ELF-1 (cell line): ENCODE data around the gene C11orf24.

ENCODE experiments used
- DNase-seq: peaks from one replicate; pipeline ENCODE4 v3.0.0-alpha.2; 2016; ENCODE audit warnings: low read depth, low spot score

The C11orf24 gene

DNA sequence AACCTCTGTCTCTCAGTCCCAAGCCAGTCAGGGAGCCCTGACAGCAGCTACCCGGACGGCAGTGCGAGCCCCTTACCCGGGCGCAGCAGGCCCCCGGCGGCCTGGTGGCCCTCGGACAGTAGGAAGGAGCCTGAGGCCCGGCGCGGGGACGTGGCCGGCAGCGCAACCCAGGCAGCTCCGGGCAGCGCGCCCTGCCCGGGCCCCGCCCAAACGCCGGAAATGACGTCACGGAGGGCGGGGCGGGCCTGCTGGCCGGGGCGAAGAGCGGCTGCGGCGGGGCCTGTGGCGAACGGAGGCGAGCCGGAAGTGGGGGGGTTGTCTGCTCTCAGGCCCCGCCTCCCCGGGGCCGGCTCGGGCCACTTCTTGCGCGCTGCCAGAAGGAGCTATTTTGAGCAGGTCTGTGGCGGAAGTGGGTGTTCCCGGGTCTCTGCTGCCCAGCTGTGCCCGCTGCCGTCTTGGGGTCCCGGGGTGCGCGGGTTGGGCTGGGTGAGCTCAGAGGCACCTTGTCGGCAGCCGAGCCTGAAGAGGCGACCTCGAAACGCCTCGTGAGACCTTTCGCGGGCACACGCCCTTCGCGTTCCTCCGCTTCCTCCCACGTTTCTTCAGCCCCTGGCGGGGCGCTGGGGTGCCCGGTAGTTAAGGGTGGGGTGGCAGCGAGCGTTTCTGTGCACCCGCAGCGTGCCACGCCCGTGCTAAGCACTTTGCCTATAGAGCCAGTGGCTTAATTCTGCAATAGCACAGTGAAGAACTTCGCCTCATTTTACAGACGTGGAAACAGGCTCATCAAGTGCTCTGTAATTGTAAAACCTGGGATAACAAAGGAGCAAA lies at the start of gene C11orf24:
TSS of gene C11orf24 (minus strand) at position 193 of the 828 bp plus-strand sequence. CDS start 8,206 bp downstream, outside the sequence.
- peak; percentile 98 for DNase-seq

DNA sequence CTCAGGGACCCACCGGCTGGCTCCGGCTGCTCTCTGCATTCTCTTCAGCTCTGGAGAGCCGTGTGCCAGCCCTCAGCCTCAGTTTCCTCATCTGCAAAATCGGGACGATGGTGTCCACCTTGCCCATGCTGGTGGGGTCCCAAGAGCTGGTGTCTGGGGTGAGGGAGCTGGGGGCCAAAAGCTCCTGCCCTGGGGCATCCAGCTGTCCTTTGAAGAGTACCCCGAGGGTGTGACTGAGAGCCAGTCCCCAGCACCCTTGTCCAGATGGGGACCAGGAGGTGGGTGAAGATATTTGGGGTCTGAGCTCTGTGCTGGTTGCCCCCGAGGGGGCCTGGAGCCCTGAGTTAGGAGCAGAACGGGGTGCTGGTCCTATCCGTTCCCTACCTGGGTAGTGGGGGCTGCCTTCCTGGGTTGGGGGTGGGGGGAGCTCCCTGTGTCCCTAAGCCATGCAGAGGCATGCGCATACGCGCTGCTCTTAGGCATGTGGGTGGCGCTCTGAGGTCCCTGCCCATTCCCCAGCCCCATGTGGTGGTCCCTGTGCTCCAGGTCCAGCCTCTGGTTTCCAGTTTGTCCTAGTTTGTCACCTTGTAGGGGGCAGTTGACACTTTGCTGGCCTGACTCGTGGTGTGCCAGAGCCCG lies 45.5 kb upstream of the C11orf24 start:
- DNase-seq, result no peak

DNA sequence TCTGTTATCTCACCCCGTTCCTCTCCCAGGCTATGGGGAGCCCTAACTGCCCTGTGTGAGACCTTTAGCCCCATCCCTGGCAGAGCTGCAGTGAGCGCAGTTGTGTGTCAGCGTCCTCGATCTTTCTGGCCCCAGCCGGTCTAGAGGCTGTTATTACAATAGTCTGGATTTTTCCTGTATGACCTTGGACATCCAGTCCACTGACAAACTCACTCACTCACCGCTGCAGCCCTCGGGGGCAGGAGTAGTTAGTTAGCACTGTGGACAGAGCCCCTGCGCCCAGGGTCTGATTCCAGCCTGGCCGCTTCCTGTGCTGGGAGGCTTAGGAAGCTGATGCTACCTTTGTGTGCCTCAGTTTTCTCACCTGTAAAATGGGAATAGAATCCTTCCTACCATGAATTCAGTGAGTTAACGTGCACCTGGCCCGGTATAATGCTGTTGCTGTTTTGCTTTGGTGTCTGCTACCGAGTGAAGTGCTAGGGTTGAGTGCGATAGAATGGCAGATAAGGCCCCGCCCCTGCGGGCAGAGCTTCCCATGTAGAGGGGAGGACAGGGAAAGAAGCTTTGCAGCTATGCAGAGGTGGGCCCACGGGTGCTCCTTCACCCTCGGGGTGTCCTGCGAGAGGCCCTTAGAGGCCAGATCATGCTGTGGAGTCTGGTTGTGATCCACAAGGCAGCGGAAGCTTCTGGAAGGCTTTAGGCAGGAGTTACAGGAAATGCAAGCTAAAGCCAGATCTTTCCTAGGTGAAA lies 43.6 kb upstream of the C11orf24 start:
- DNase-seq, result no peak

DNA sequence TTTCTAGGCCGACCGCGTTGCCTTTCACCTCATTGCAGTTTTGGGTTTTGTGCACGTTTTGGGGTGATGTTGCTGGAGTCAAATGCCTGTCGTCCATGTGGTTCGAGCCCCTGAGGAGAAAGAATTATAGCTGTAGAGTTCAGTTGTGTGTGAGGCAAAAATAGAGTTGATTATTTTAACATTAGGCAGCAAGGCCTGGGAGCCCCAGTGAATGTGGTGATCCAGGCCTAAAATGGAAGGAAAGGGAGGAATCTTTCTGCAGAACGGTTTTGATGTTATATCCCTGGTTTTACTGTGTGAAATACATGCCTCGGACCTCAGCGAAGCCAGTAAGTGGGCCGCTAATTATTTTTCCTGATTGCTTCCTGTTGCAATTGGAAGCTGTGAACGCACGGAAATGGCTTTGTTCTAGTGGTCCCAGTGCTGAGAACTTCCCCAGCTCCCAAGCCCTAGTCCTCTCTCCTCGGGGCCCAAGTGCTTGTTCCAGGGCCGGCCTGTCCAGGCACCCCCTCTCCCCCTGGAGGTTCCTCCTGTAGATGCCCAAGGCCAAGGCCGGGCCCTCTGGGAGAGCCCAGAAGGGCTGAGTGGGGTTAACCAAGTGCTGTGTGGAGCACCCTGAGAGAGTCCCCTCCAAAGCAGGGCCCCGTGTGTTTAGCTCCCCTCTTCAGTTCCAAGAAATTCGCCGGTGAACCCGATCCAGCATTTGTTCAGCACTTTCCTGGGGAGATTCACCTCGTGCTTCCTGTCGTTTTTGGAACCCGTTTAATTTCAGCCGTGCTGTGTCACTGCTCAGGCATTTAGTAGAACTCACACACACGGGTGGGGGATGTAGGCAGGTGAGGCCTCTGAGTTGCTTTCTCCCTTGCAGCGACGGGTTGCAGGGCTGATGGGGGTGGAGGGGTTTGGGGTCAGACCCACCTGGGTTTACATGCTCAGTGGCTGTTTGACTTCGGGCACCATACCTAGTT lies 42.7 kb upstream of the C11orf24 start:
- DNase-seq, result peak; percentile 45

DNA sequence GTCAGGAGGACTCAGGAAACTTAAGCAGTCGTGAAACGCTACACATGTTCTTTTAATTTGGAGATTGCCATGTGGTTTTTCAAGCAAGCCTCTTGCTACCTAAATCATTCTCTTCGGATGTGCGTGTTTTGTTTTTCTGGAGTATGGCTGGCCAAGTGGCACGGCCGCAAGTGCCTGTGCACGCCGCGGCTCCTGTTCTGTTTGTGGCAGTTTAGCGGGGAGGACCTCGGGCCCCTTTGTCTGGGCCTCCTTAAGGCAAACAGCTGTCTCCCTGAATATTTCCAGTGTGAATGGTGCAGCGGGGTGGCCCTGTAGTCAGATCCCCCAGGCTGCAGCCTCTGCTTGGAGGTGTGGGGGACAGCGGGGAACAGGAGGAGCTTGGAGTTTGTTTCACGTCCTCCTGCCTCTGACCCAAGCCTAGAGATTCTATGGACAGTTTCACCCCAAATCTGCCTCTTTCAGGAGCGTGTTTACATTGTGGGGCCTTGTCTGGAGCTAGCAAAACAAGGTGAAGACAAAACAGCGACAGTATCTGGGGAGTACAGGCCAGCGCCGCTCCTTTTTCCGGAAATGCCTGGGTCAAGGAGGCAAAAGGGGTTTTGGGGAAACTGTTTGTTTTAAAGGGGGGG lies 41.9 kb upstream of the C11orf24 start:
- peak; percentile 43 for DNase-seq

DNA sequence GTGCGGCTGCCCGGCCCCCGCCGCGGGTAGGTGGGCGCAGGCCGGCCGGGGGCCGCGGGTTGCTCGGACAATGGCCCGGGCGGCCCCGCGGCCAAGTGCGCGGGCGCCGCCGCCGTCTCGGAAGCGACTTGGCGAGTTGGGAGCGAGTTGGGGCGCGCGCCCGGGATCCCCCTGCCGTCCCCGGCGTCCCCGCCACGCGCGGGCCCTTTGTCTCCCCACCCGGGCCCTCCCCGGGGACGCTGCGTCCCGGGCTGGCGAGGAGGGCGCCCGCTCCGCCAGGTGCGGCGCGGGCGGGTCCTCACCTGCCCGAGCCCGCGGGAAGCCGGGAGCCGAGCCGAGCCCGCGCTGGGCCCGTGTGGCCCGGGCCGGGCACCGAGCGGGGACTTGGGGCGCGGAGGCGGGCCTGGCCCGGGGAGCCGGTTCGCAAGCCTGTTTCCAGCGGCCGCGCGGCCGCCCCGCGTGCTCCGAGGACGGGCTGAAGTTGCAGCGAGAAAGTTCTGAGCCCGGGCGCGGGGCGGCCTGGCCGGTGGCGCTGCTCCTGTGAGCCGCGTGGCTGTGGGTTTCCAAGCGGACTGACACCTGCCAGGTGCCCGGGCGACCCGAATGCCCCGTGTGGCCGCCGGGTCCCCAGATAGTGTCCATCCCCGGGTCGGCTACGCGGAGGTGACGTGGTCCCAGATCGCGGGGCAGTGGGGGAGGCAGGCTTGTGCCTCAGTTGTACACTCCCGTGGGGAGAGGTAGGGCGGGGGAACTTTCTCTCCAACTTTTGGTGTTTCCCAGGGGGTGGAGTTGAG lies 41.2 kb upstream of the C11orf24 start:
- no peak for DNase-seq

DNA sequence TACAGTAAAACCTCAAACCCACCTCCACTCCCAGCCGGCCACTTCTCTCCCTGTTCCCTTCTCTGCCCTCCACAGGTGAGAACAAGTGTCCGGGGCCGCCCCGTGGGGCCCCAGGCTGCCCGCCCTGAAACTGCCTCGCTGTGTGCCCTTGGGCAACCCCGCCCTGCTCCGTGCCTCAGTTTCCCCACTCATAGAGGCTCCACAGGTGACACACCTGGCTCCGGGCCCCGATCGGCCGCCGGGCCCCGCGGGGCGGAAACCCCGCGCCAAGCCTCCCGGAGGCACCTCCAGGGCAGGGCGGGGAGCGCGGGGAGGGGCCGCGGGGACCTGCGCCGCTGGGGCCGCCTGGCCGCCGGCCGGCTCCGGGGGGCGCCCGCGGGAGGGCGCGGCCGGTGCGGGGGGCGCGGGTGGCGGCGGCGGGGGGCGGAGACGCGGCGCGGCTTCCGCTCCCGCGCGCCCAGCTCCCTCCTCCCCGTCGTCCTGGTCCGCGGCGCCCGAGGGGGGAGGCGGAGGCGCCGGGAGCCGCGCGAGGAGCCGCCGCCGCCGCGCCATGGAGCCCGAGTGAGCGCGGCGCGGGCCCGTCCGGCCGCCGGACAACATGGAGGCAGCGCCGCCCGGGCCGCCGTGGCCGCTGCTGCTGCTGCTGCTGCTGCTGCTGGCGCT lies 40.5 kb upstream of the C11orf24 start, which contains the start of gene LRP5:
TSS of gene LRP5 (plus strand) at position 475 of the 663 bp plus-strand sequence. CDS start at position 599, 124 bp downstream.
- no peak for DNase-seq

DNA sequence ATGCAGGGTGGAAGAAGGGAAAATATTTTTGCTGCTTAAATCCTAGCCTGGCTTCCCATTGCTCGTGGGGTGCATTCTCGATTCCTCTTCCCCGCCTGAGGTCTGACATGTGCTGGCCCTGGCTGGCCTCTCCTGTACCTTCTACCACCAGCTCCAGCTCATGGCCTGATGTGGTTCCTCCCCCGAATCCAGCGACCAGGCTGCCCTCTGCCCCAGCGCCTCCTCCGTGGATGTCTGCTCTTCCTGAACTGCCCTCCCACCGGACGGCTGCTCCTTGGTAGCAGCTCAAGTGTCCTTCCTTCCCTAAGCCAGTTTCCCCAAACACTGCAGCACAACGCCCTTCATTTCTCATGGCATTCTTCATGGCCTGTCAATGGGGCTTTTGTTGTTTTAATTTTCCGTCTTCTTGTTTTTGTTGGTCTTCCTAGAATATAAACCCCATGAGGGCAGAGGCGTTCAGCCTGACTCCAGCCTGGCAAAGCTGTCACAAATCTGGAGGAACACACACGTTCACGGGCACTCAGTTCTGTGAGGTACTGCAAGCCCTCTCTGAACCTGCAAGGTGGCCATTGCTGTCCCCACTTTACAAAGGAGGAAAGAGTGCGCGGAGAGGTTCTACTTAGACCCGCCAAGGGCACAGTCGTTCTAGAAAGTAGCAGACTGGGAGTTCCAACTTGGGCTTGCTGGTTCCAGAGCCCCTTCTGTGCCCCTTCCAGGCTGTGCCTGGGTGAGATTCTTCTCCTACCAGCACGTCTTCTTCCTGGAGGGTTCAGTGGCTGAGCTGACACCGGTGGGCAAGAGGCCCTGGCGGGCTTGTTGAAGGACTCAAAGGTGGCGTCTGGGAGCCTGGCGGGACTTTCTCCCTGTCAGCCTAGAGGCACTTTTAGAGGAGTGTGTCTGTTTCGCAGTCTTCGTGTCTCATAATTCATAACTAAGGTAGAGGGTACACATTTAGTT lies 39.7 kb upstream of the C11orf24 start:
- DNase-seq, result no peak

DNA sequence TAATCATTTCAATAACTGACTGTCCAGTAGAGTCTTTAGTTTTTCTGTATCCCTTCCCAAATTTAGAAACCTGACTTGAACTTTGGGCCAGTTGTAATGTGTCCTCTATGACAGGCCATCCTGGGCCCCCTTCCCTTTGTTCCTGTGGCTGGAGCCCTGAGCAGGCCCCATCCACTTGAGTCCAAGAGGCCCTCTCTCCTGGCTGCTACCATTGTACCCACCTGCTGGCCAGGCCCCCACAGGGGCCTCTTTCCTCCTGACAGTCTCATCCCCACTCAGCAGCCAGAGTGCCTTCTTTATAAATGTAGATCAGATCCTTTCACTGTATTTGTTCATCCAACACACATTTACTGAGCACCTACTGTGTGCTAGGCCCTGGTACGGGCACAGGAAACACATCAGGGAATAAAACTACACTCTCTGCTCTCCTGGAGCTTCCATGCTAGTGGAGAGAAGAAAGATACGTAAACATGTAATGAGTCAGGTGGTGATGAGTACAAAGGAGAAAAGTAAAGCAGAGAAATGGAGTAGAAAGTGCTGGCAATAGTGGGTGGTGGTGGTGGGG lies 37.9 kb upstream of the C11orf24 start:
- DNase-seq, result no peak

DNA sequence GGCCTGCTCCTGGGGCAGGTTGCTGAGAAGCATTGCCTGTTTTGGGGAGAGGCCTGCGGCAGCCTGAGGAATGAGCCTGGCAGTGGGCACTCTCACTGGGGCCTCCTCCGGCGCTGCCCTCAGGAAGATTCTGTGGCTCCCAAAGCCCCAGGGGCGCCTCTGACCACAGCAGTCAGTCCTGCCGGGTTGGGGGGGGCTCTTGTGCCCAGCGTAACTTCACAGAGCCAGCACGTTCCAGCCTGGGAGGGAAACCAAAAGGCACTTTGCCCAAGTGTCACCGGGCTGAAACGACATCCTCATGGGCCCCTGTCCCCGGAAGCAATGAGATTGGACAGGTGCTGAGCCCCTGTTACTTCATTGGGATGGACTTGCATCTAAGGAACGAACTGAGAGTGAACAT lies 36.3 kb upstream of the C11orf24 start:
- no peak for DNase-seq

DNA sequence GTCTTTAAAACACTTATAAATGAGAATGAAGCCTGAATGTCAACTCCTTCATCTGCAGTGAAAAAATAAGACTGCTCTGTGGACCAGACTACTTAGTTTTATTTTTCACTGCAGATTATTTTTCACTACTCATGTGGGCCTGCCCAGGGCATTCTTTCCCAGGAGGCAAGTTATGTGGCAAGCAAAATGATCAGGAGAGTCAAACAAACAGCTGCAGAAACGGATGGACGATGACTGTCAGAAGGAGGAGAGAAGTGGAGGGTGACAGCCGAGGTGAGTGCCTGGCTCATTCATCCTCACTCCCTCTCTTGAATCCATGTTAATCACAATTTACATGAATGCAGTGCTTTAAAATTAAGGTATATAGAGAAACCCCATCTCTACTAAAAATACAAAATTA lies 34.9 kb upstream of the C11orf24 start:
- DNase-seq, result no peak

DNA sequence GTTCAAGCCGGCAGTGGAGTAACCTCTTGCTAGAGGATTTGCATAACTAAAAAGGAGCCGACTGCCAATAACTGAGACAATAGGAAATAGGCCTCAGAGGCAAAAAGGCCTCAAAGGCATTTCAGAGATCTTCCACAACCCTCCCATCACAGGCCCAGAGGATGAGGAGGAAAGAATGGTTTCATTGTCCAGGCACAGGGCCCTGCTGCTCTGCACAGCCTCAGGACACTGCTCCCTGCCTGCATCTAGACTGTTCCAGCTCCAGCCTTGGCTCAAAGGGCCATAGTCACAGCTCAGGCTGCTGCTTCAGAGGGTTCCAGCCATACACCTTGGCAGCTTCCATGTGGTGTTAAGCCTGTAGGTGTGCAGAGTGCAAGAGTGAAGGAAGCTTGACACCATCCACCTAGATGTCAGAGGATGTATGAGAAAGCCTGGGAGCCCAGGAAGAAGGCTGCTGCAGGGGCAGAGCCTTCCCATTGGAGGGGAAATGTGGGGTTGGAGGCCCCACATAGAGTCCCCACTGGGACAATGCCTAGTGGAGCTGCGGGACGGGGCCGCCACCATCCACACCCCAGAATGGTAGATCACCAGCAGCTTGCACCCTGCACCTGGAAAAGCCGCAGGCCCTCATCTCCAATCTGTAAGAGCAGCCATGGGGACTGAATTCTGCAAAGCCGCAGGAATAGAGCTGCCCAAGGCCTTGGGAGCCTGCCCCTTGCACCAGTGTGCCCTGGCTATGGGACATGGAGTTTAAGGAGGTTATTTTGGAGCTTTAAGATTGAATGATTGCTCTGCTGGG lies 32.4 kb upstream of the C11orf24 start:
- DNase-seq, result no peak

DNA sequence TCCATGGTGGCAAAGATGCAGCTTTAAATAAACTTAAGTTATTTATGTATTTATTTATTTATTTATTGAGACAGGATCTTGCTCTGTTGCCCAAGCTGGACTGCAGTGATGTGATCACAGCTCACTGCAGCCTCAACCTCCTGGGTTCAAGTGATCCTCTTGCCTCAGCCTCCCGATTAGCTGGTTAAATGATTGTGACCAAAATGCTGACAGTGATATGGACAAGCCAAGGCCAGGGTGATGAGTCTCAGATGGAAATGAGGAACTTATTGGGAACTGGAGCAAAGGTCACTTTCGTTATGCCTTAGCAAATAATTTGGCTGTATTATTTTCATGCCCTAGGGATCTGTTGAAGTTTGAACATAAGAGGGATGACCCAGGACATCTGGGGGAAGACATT lies 31.3 kb upstream of the C11orf24 start:
- no peak for DNase-seq

DNA sequence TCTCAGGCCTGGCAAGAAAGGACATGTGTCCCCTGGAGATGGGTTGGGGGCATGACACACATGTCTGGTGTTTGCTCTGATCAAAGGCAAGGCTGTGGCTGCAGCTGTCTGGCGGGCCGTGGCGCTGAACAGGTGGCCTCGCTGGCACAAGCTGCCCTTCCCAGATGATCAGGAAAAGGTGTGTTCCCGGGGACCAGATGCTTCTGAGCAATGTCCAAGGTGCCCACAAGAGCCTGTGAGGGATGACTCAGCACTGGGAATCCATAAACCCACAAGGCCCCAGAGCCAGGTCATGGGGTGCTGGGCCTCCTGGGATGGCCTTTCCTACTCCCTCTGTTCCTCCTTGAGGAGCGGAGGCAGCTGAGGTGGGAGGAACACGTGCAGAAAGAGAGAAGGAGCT lies 30.9 kb upstream of the C11orf24 start:
- no peak for DNase-seq

DNA sequence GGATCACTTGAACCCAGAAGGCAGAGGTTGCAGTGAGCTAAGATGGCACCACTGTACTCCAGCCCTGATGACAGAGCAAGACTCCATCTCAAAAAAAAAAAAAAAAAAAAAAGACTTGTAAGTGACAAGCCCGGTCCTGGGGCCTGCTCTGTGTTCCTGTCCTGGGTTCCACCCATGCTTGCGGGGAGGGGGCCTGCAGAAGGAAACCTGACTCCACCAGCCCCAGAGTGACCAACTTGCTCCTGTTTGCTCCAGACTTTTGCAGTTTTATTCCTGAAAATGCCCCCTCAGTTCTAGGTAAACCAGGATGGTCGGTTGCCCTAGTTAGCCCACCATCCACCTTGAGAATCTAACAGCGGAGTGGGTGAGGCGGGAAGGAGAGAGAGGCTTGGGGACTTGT lies 30.5 kb upstream of the C11orf24 start:
- DNase-seq, result no peak

DNA sequence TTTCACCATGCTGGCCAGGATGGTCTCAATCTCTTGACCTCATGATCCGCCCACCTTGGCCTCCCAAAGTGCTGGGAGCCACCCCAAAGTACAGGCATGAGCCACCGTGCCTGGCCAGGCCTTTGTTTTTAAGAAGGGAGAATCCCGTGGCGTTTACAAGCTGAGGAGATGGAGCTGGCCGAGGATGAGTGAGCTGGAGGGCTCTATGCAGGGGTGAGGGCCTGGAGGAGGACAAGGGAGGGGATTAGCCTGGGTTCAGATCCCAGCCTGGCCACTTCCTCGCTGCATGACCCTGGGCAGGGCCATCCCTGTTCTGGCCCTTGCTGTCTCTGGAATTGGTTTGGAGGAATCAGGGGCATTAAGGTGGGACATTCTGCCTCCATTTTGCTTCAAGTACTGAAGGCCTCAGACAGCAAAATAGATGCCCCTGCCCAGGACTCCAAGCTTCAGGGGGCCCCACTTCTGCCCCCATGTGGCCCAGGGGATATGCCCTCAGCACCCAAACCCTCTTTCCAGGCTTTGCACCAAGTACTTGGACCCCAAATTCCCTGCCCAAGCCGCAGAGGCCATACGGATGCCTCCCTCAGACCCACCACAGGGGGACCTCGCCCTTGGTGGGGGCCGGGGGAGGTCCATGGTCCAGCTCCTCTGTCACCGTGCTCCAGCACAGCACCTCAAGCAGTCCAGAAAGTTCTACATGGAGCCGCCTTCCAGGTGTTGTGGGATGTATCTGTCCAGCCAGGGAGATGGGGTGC lies 28.5 kb upstream of the C11orf24 start:
- no peak for DNase-seq
